Non-pigmented ciliary epithelial cell (primary cell): ENCODE data around the gene CUX1.
"Not testable (repeated sequence)": the region's sequence is repeated elsewhere in the genome, so short reads cannot be mapped to it uniquely, and the experiment has no call there.

Experiments used
- DNase-seq: peaks from one replicate; pipeline ENCODE4 v3.0.0-alpha.2; 2010; ENCODE audit warnings: low read depth

The CUX1 gene

GRCh38 chr7:101824440-101824839, 7.0 kb downstream of the CUX1 start:
- DNase-seq, result no peak

GRCh38 chr7:101826081-101826835, 8.8 kb downstream of the CUX1 start:
- no peak for DNase-seq

- no peak for DNase-seq
Measured at GRCh38 chr7:101828301-101829020, 11.0 kb downstream of the CUX1 start.

GRCh38 chr7:101829374-101829773, 11.9 kb downstream of the CUX1 start:
- DNase-seq, result no peak

- no peak for DNase-seq
Measured at GRCh38 chr7:101829821-101830220, 12.4 kb downstream of the CUX1 start.

- not testable (repeated sequence) for DNase-seq
Measured at GRCh38 chr7:101831396-101831795, 14.0 kb downstream of the CUX1 start.

- no peak for DNase-seq
Measured at GRCh38 chr7:101832205-101832631, 14.8 kb downstream of the CUX1 start.

GRCh38 chr7:101832685-101833375, 15.4 kb downstream of the CUX1 start:
- DNase-seq, result no peak

GRCh38 chr7:101833799-101834198, 16.4 kb downstream of the CUX1 start:
- DNase-seq, result no peak

GRCh38 chr7:101835136-101835535, 17.7 kb downstream of the CUX1 start:
- DNase-seq, result no peak

- not testable (repeated sequence) for DNase-seq
Measured at GRCh38 chr7:101837433-101837832, 20.0 kb downstream of the CUX1 start.

- no peak for DNase-seq
Measured at GRCh38 chr7:101838837-101839483, 21.5 kb downstream of the CUX1 start.

GRCh38 chr7:101841328-101841727, 23.9 kb downstream of the CUX1 start:
- DNase-seq, result no peak

- DNase-seq, result no peak
Measured at GRCh38 chr7:101843293-101844271, 26.2 kb downstream of the CUX1 start.

- no peak for DNase-seq
Measured at GRCh38 chr7:101845974-101846373, 28.5 kb downstream of the CUX1 start.

GRCh38 chr7:101846800-101847538, 29.5 kb downstream of the CUX1 start:
- DNase-seq, result no peak

GRCh38 chr7:101848208-101848951, 31.0 kb downstream of the CUX1 start:
- DNase-seq, result no peak

- DNase-seq, result not testable (repeated sequence)
Measured at GRCh38 chr7:101849314-101849713, 31.9 kb downstream of the CUX1 start.

- not testable (repeated sequence) for DNase-seq
Measured at GRCh38 chr7:101852364-101852763, 34.9 kb downstream of the CUX1 start.

- DNase-seq, result no peak
Measured at GRCh38 chr7:101853684-101854083, 36.3 kb downstream of the CUX1 start.
